ENCODE results near the gene DLX3. TPM values are rescaled to one million over a fixed set of nuclear protein-coding genes. Genes with fewer than 3 reads are reported as not detected.

Gene DLX3
- total RNA-seq, 3 donors from 2014 or later = 0.44 to 0.98 TPM; not detected in 1

GRCh38 chr17:50027881-50028735, 33.1 kb upstream of the DLX3 start:
- TF ChIP-seq POLR2AphosphoS5 (IDR thresholded peaks at IDR 0.05) (peak in 2 of 3 donors; percentile 26 to 30), CTCF (IDR thresholded peaks at IDR 0.05) (no peak)
- H3K27ac ChIP-seq = peak overlapping the region; percentile 80 to 82
- no peaks in the 10 kb centered on the region for H3K27me3 ChIP-seq
- H3K9me3 ChIP-seq = no peaks in the 10 kb centered on the region
- DNase-seq (ENCODE audit: low spot score in 2 of 2) = peak; percentile 62 to 90
- H3K36me3 ChIP-seq = no peaks in the 10 kb centered on the region
- peak overlapping the region in 1 of 3 donors; percentile 59 for H3K4me3 ChIP-seq
- intact Hi-C loops (cut with DNase I; ENCODE audit: low total_unique reads) = loop anchor here (5.0 kb wide), 1 partner anchor 34 kb away; no protein-coding TSS in a partner anchor
- H3K4me1 ChIP-seq = peaks cover 10 to 14% of the 10 kb centered on the region in 2 donors

- H3K4me3 ChIP-seq = peak overlapping the region in 2 of 3 donors; percentile 26 to 59
- H3K36me3 ChIP-seq = no peaks in the 10 kb centered on the region
- peaks cover 10 to 14% of the 10 kb centered on the region in 2 donors for H3K4me1 ChIP-seq
- intact Hi-C loops (cut with DNase I; ENCODE audit: low total_unique reads) = loop anchor here (5.0 kb wide), 1 partner anchor 35 kb away; no protein-coding TSS in a partner anchor
- TF ChIP-seq POLR2A (IDR thresholded peaks at IDR 0.05) (no peak), POLR2AphosphoS5 (IDR thresholded peaks at IDR 0.05) (no peak), CTCF (IDR thresholded peaks at IDR 0.05) (no peak)
- peak overlapping the region; percentile 80 to 82 for H3K27ac ChIP-seq
- peak; percentile 60 to 71 for DNase-seq (ENCODE audit: low spot score in 2 of 2)
- no peaks in the 10 kb centered on the region for H3K9me3 ChIP-seq
- H3K27me3 ChIP-seq = no peaks in the 10 kb centered on the region
Observed at GRCh38 chr17:50027172-50027880, 32.3 kb upstream of the DLX3 start.

- H3K27ac ChIP-seq = peak overlapping the region; percentile 80 to 82
- TF ChIP-seq POLR2A (IDR thresholded peaks at IDR 0.05) (no peak), CTCF (IDR thresholded peaks at IDR 0.05) (peak; percentile 97 to 98 (median 97)), POLR2AphosphoS5 (IDR thresholded peaks at IDR 0.05) (peak in 2 of 3 donors; percentile 41 to 52)
- H3K4me3 ChIP-seq = peak overlapping the region in 2 of 3 donors; percentile 26 to 59
- no peaks in the 10 kb centered on the region for H3K9me3 ChIP-seq
- DNase-seq (ENCODE audit: low spot score in 2 of 2) = peak; percentile 81 to 91
- peaks cover 10 to 14% of the 10 kb centered on the region in 2 donors for H3K4me1 ChIP-seq
- intact Hi-C loops (cut with DNase I; ENCODE audit: low total_unique reads) = loop anchor here (5.0 kb wide), 1 partner anchor 35 kb away; no protein-coding TSS in a partner anchor
- H3K36me3 ChIP-seq = no peaks in the 10 kb centered on the region
- no peaks in the 10 kb centered on the region for H3K27me3 ChIP-seq
Observed at GRCh38 chr17:50026837-50027171, 31.8 kb upstream of the DLX3 start.

GRCh38 chr17:50026046-50026675, 31.1 kb upstream of the DLX3 start:
- intact Hi-C loops (cut with DNase I; ENCODE audit: low total_unique reads) = loop anchor here (5.0 kb wide), 1 partner anchor 36 kb away; no protein-coding TSS in a partner anchor
- Histone ChIP-seq H3K36me3 (no peaks in the 10 kb centered on the region), H3K4me3 (no peak overlapping the region), H3K4me1 (peaks cover 10 to 14% of the 10 kb centered on the region in 2 donors), H3K9me3 (no peaks in the 10 kb centered on the region), H3K27ac (no peak overlapping the region), H3K27me3 (no peaks in the 10 kb centered on the region)
- TF ChIP-seq POLR2AphosphoS5 (IDR thresholded peaks at IDR 0.05) (no peak), CTCF (IDR thresholded peaks at IDR 0.05) (no peak), POLR2A (IDR thresholded peaks at IDR 0.05) (no peak)
- DNase-seq (ENCODE audit: low spot score in 2 of 2) = no peak

Measured in breast epithelium (tissue), 4 donors.